HG02943 (cell line): ENCODE data around the gene TSEN54.
A peak's percentile ranks its signal among the peaks of the same experiment; 100 is the strongest.
"Not testable (repeated sequence)": the region's sequence is repeated elsewhere in the genome, so short reads cannot be mapped to it uniquely, and the experiment has no call there.

Experiments
- ATAC-seq: cut with Tn5 transposase; IDR thresholded peaks from one replicate; pipeline ENCODE4 v1.9.1; 2021; ENCODE audit warnings: mild to moderate bottlenecking, low read depth, moderate library complexity; ENCODE audit not compliant: unreplicated experiment

The TSEN54 gene

GRCh38 chr17:75516255-75516618 is at the start of gene TSEN54:
TSEN54 (plus strand) TSS chr17:75516528; CDS start chr17:75516561, 33 bp downstream.
- ATAC-seq = peak; percentile 60

GRCh38 chr17:75468291-75468754 is 48.0 kb upstream of the TSEN54 start:
- ATAC-seq = no peak

- no peak for ATAC-seq
Observed at GRCh38 chr17:75468779-75469373, 47.5 kb upstream of the TSEN54 start.

GRCh38 chr17:75471207-75471606 is 45.1 kb upstream of the TSEN54 start:
- ATAC-seq = no peak

- ATAC-seq = no peak
Observed at GRCh38 chr17:75472119-75472518, 44.2 kb upstream of the TSEN54 start.

- ATAC-seq = no peak
Observed at GRCh38 chr17:75473246-75473645, 43.1 kb upstream of the TSEN54 start.

GRCh38 chr17:75474736-75475135 is 41.6 kb upstream of the TSEN54 start:
- ATAC-seq = no peak

GRCh38 chr17:75475144-75475835 is 41.0 kb upstream of the TSEN54 start:
- no peak for ATAC-seq

GRCh38 chr17:75475851-75476250 is 40.5 kb upstream of the TSEN54 start:
- no peak for ATAC-seq

- ATAC-seq = no peak
Observed at GRCh38 chr17:75476271-75476671, 40.1 kb upstream of the TSEN54 start.

GRCh38 chr17:75476752-75477489 is 39.4 kb upstream of the TSEN54 start:
- no peak for ATAC-seq

GRCh38 chr17:75477490-75477862 is 38.9 kb upstream of the TSEN54 start:
- ATAC-seq = not testable (repeated sequence)

- no peak for ATAC-seq
Observed at GRCh38 chr17:75478508-75478907, 37.8 kb upstream of the TSEN54 start.

GRCh38 chr17:75480281-75480680 is 36.0 kb upstream of the TSEN54 start:
- ATAC-seq = no peak

GRCh38 chr17:75481194-75482068 is 34.9 kb upstream of the TSEN54 start:
- ATAC-seq = no peak

GRCh38 chr17:75482098-75482942 is 34.0 kb upstream of the TSEN54 start:
- no peak for ATAC-seq

GRCh38 chr17:75485688-75486087 is 30.6 kb upstream of the TSEN54 start:
- ATAC-seq = no peak

- ATAC-seq = no peak
Observed at GRCh38 chr17:75486151-75486550, 30.2 kb upstream of the TSEN54 start.

GRCh38 chr17:75486951-75487350 is 29.4 kb upstream of the TSEN54 start:
- no peak for ATAC-seq
